ENCODE data around the gene CEACAM3. TPM values are rescaled to one million over a fixed set of nuclear protein-coding genes. Genes with fewer than 3 reads are reported as not detected.

The CEACAM3 gene
- total and polyA plus RNA-seq, 2 of the 8 experiments (the other 6 are each of a cell fraction or from before 2014, with no cell fraction given) = not detected

GRCh38 chr19:41839211-41839610 lies 42.8 kb downstream of the CEACAM3 start:
- Histone ChIP-seq H4K8ac (ENCODE audit: extremely low read depth, insufficient read depth, low read length) (no peak overlapping the region), H2BK12ac (ENCODE audit: low read depth, low read length) (no peak overlapping the region), H2AK5ac (ENCODE audit: low read depth, low read length) (no peak overlapping the region), H3K27me3 (replicated peaks in 1 of 4; ENCODE audit: control insufficient read depth in 3 of 4, extremely low read depth in 1 of 4, insufficient read depth in 3 of 4, low read length in 3 of 4) (no peaks in the 10 kb centered on the region; a peak in 1 of 7 replicates), H3K18ac (ENCODE audit: extremely low read depth, low read length) (no peak overlapping the region), H3K23me2 (ENCODE audit: low read depth, low read length) (no peaks in the 10 kb centered on the region), H3K4me1 (replicated peaks in 1 of 4; ENCODE audit: control insufficient read depth in 3 of 4, insufficient read depth in 4 of 4, low read length in 3 of 4) (no peaks in the 10 kb centered on the region; a peak in 1 of 7 replicates), H2BK120ac (replicated peaks; ENCODE audit: low read depth, low read length) (no peak overlapping the region), H3K9me3 (ENCODE audit: insufficient read depth in 2 of 2, low read depth in 1 of 2, low read length in 1 of 2) (peaks cover 4 to 24% of the 10 kb centered on the region in 2 experiments; a peak in 3 of 4 replicates), H3K79me2 (ENCODE audit: control insufficient read depth in 1 of 2, insufficient read depth in 2 of 2, low read length in 2 of 2) (no peaks in the 10 kb centered on the region), H3K56ac (replicated peaks; ENCODE audit: insufficient read length, low read depth, low read length) (no peak overlapping the region), H3K9ac (replicated peaks in 1 of 4; ENCODE audit: extremely low read depth in 1 of 4, low read depth in 3 of 4, low read length in 3 of 4) (no peak overlapping the region; a peak in 2 of 7 replicates), H3K23ac (ENCODE audit: insufficient read length) (no peak overlapping the region), H2AFZ (ENCODE audit: low read length) (no peak overlapping the region), H3K27ac (ENCODE audit: low read depth, low read length) (no peak overlapping the region), H2BK5ac (ENCODE audit: low read depth, low read length) (no peak overlapping the region), H3K4me2 (ENCODE audit: insufficient read depth in 1 of 2, low read depth in 2 of 2, low read length in 2 of 2) (no peak overlapping the region), H3K14ac (ENCODE audit: insufficient read length) (no peak overlapping the region), H4K91ac (replicated peaks; ENCODE audit: insufficient read length, low read length) (no peak overlapping the region), H2BK15ac (ENCODE audit: low read length) (no peak overlapping the region), H4K5ac (ENCODE audit: insufficient read length, low read depth, low read length) (no peak overlapping the region), H2BK20ac (ENCODE audit: low read length) (no peak overlapping the region), H4K20me1 (replicated peaks in 1 of 2; ENCODE audit: control insufficient read depth in 1 of 2, insufficient read depth in 2 of 2, low read length in 2 of 2) (no peaks in the 10 kb centered on the region), H3K79me1 (ENCODE audit: low read depth, low read length) (no peaks in the 10 kb centered on the region), H3K4ac (replicated peaks; ENCODE audit: insufficient read length, low read depth, low read length) (no peak overlapping the region), H3K36me3 (ENCODE audit: control insufficient read depth in 2 of 4, insufficient read depth in 4 of 4, low read length in 3 of 4) (no peaks in the 10 kb centered on the region), H3K4me3 (ENCODE audit: extremely low read depth in 1 of 4, insufficient read depth in 2 of 4, low read depth in 3 of 4, low read length in 4 of 4) (no peak overlapping the region)
- DNase-seq (ENCODE audit: low read depth in 1 of 2, low spot score in 2 of 2) (no peak), FAIRE-seq (no peak)
- ChIA-PET POLR2A (ENCODE audit: partially characterized antibody) (interaction anchor here (0.6 to 1.0 kb wide), 2 partner anchors 22 to 419 kb away, joined by 4 read pairs; no protein-coding TSS in a partner anchor), CTCF (ENCODE audit: partially characterized antibody) (interaction anchor here (1.5 to 5.0 kb wide), 2 partner anchors 13 to 118 kb away, joined by 3 to 31 read pairs; no protein-coding TSS in a partner anchor)
- WGBS, 2 experiments (ENCODE audit: extremely low coverage in 1 of 2, insufficient coverage in 1 of 2, insufficient read length in 1 of 2, insufficient replicate concordance in 2 of 2, low coverage in 1 of 2, low lambda C conversion rate in 2 of 2, missing lambda C conversion rate in 1 of 2) = 41% methylated on average over 2 of the region's 2 CpGs; no CpG with 5 or more reads in 1 of the 2 experiments
- TF ChIP-seq CBX5 (IDR thresholded peaks at IDR 0.05; ENCODE audit: low read depth, low read length) (no peak), RXRA (IDR thresholded peaks at IDR 0.05; ENCODE audit: insufficient read depth, low read depth, low read length) (no peak), TAF7 (optimal IDR thresholded peaks at IDR 0.05; ENCODE audit: borderline replicate concordance, low read depth, low read length) (no peak), TCF12 (IDR thresholded peaks at IDR 0.05; ENCODE audit: low read depth, low read length) (no peak), CTBP2 (IDR thresholded peaks at IDR 0.05; ENCODE audit: borderline replicate concordance, insufficient read depth, insufficient read length, low read length) (no peak), MAFK (IDR thresholded peaks at IDR 0.05; ENCODE audit: low read depth, low read length) (no peak), SRF (IDR thresholded peaks at IDR 0.05; ENCODE audit: low read depth, low read length) (no peak), POLR2AphosphoS5 (IDR thresholded peaks at IDR 0.05; ENCODE audit: low read depth, low read length) (no peak), YY1 (IDR thresholded peaks at IDR 0.05; ENCODE audit: low read depth, low read length) (no peak), EGR1 (IDR thresholded peaks at IDR 0.05; ENCODE audit: borderline replicate concordance, low read depth, low read length) (no peak)

All from H1 (cell line).